Loucy (cell line): ENCODE data around the gene MBNL3.

Experiments used
- CTCF ChIP-seq: fragments of 200-600 bp; sonication (generic); conservative IDR thresholded peaks from 2 replicates; pipeline ENCODE4 v1.5.1; 2014; ENCODE audit warnings: mild to moderate bottlenecking, antibody characterized with exemption, low read length
- EZH2phosphoT487 ChIP-seq: fragments of 200-600 bp; IDR thresholded peaks from 2 replicates; pipeline ENCODE4 v1.6.1; 2018; ENCODE audit warnings: antibody characterized with exemption, mild to moderate bottlenecking, moderate library complexity, borderline replicate concordance

DNA sequence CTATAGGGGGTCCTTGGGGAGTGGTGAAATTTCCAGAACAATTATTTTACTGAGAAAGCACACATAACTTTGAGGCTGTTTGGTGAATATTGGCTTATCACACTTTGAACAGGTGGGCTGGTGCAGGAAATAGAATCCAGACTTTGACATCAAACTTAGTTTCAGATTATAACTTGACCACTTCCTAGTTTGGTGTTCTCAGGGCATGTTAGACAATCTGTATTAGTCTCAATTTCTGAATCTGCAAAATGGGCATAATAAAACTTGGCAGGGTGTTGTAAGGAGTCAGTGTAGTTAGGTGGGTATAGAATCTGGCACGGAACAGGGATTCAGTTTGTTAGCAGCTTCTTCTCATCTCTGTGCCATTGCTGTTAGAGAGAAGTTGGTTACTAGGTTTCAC, 43.3 kb upstream of the MBNL3 start:
- TF ChIP-seq CTCF (no peak), EZH2phosphoT487 (no peak)
